Measurements from ENCODE around the gene MTHFD1L. TPM values are rescaled to one million over a fixed set of nuclear protein-coding genes. Genes with fewer than 3 reads are reported as not detected.

MTHFD1L gene
- total RNA-seq, 1 donor from 2014 or later: 32.5 TPM

- no peak for DNase-seq (ENCODE audit: low spot score)
- H3K36me3 ChIP-seq: no peaks in the 10 kb centered on the region
- H3K4me2 ChIP-seq: no peak overlapping the region
- peaks cover 26% of the 10 kb centered on the region for H3K9me3 Mint-ChIP-seq
- H3K79me2 ChIP-seq (ENCODE audit: low read depth): no peaks in the 10 kb centered on the region
- no peaks in the 10 kb centered on the region for H3F3A ChIP-seq (ENCODE audit: low read depth)
- no peak overlapping the region for H3K4me3 ChIP-seq
- no peaks in the 10 kb centered on the region for H3K27me3 ChIP-seq
- no peak overlapping the region for H3K27ac Mint-ChIP-seq
- no peak overlapping the region for H3K4me3 Mint-ChIP-seq
- no peaks in the 10 kb centered on the region for H3K9me3 ChIP-seq (ENCODE audit: low read depth)
- H3K9ac ChIP-seq: no peak overlapping the region
- H3K4me1 ChIP-seq: no peaks in the 10 kb centered on the region
- H3K36me3 Mint-ChIP-seq: peaks cover 33% of the 10 kb centered on the region
- no peaks in the 10 kb centered on the region for H3K4me1 Mint-ChIP-seq
- no peak for TF ChIP-seq EZH2 (IDR thresholded peaks at IDR 0.05)
- TF ChIP-seq CTCF (IDR thresholded peaks at IDR 0.05): no peak
- H3K27ac ChIP-seq: no peak overlapping the region
- H3K27me3 Mint-ChIP-seq (ENCODE audit: insufficient read depth, low read depth): peaks cover 4% of the 10 kb centered on the region
- no peak overlapping the region for H2AFZ ChIP-seq (replicated peaks)
- H4K20me1 ChIP-seq (ENCODE audit: low read depth): no peaks in the 10 kb centered on the region
Measured at GRCh38 chr6:151073701-151074100, 208.2 kb downstream of the MTHFD1L start.

- Mint-ChIP-seq H3K4me3 (no peak overlapping the region), H3K27me3 (ENCODE audit: insufficient read depth, low read depth) (peaks cover 4% of the 10 kb centered on the region), H3K27ac (no peak overlapping the region), H3K9me3 (peaks cover 27% of the 10 kb centered on the region), H3K36me3 (peaks cover 31% of the 10 kb centered on the region), H3K4me1 (no peaks in the 10 kb centered on the region)
- H3K4me3 ChIP-seq: no peak overlapping the region
- no peaks in the 10 kb centered on the region for H3K4me1 ChIP-seq
- TF ChIP-seq EZH2 (IDR thresholded peaks at IDR 0.05) (no peak), EZH2phosphoT487 (IDR thresholded peaks at IDR 0.05) (no peak), CTCF (IDR thresholded peaks at IDR 0.05) (no peak)
- H2AFZ ChIP-seq (replicated peaks): no peak overlapping the region
- H3F3A ChIP-seq (ENCODE audit: low read depth): no peaks in the 10 kb centered on the region
- H3K9ac ChIP-seq: no peak overlapping the region
- H3K36me3 ChIP-seq: no peaks in the 10 kb centered on the region
- no peaks in the 10 kb centered on the region for H4K20me1 ChIP-seq (ENCODE audit: low read depth)
- H3K27me3 ChIP-seq: no peaks in the 10 kb centered on the region
- H3K79me2 ChIP-seq (ENCODE audit: low read depth): no peaks in the 10 kb centered on the region
- no peak overlapping the region for H3K4me2 ChIP-seq
- H3K27ac ChIP-seq: no peak overlapping the region
- no peaks in the 10 kb centered on the region for H3K9me3 ChIP-seq (ENCODE audit: low read depth)
- no peak for DNase-seq (ENCODE audit: low spot score)
Measured at GRCh38 chr6:151075005-151075404, 209.5 kb downstream of the MTHFD1L start.

- Histone ChIP-seq H2AFZ (replicated peaks) (no peak overlapping the region), H3K27me3 (no peaks in the 10 kb centered on the region), H3K36me3 (no peaks in the 10 kb centered on the region), H3K9ac (no peak overlapping the region), H3K9me3 (ENCODE audit: low read depth) (no peaks in the 10 kb centered on the region), H3K4me1 (no peaks in the 10 kb centered on the region), H3K4me3 (no peak overlapping the region), H3K79me2 (ENCODE audit: low read depth) (no peaks in the 10 kb centered on the region), H3F3A (ENCODE audit: low read depth) (no peaks in the 10 kb centered on the region), H3K27ac (no peak overlapping the region), H3K4me2 (no peak overlapping the region), H4K20me1 (ENCODE audit: low read depth) (no peaks in the 10 kb centered on the region)
- TF ChIP-seq EZH2 (IDR thresholded peaks at IDR 0.05): no peak
- TF ChIP-seq EZH2phosphoT487 (IDR thresholded peaks at IDR 0.05): no peak
- TF ChIP-seq CTCF (IDR thresholded peaks at IDR 0.05): no peak
- peaks cover 26% of the 10 kb centered on the region for H3K9me3 Mint-ChIP-seq
- DNase-seq (ENCODE audit: low spot score): no peak
- no peaks in the 10 kb centered on the region for H3K4me1 Mint-ChIP-seq
- H3K4me3 Mint-ChIP-seq: no peak overlapping the region
- H3K36me3 Mint-ChIP-seq: peaks cover 26% of the 10 kb centered on the region
- no peak overlapping the region for H3K27ac Mint-ChIP-seq
- H3K27me3 Mint-ChIP-seq (ENCODE audit: insufficient read depth, low read depth): peaks cover 4% of the 10 kb centered on the region
Measured at GRCh38 chr6:151075527-151075926, 210.0 kb downstream of the MTHFD1L start.
